ENCODE data around the gene CSH2.

The CSH2 gene

GRCh38 chr17:63833741-63834373, 39.6 kb downstream of the CSH2 start:
- no peak for DNase-seq (ENCODE audit: low read depth)

DNA sequence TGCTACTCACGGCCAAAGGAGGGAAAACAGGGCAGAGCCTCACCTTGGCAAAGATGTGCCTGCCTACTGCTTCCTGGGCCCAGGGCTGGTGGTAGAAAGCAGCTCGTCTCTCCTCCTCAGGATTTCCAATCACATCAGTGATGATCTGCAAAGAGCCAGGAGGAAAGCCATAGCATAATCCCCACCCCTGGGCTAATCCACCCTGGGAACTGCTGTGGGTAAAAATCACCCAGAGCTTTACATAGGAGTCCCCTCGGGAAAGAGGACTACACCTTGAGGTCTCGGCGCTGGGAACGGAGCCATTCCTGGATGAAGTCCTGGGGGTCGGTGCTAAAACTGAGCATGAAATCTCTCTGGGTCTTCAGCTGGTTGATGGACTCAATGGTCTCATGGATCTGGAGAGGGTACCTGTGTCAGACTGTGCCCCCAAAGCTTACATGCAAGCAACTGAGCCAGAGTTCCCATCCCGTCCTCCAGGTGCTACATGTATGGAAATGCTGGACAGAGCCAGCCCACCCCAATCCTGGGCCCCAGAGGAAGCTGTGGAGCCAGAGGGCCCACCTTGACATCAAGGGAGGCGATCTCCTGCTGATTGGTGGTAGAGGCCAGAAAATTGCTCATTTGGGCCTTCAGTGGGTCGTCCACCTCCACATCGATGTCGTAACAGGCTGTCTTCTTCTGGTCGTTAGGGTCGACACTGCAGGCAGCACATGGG, 40.3 kb downstream of the CSH2 start:
- DNase-seq (ENCODE audit: low read depth): no peak

GRCh38 chr17:63832455-63832854, 41.0 kb downstream of the CSH2 start:
- DNase-seq (ENCODE audit: low read depth): no peak

GRCh38 chr17:63832014-63832413, 41.5 kb downstream of the CSH2 start:
- DNase-seq (ENCODE audit: low read depth): no peak

DNA sequence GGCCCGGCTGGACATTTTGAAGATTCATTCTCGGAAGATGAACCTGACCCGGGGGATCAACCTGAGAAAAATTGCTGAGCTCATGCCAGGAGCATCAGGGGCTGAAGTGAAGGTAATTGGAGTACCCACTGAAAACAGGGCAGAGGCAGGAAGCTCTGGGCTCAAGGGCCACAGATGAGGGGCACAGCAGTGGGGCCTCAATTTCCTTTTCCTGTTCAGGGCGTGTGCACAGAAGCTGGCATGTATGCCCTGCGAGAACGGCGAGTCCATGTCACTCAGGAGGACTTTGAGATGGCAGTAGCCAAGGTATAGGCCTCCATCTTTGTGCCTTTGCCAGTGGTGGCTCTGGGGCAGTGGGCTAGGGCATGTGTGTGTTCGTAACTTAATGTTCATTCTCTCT, 42.0 kb downstream of the CSH2 start:
- DNase-seq (ENCODE audit: low read depth): no peak

GRCh38 chr17:63830904-63831491, 42.5 kb downstream of the CSH2 start:
- no peak for DNase-seq (ENCODE audit: low read depth)

DNA sequence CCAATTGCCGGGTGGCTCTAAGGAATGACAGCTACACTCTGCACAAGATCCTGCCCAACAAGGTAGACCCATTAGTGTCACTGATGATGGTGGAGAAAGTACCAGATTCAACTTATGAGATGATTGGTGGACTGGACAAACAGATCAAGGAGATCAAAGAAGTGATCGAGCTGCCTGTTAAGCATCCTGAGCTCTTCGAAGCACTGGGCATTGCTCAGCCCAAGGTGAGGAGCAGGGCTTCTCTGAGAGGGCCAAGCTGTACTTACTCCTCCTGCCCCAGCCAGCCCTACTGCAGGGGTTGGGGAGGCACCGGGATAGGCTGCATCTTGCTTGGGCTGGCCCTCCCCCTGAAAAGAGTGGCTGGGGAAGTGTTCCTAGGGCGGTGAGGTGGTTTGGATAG, 43.2 kb downstream of the CSH2 start:
- no peak for DNase-seq (ENCODE audit: low read depth)

DNA sequence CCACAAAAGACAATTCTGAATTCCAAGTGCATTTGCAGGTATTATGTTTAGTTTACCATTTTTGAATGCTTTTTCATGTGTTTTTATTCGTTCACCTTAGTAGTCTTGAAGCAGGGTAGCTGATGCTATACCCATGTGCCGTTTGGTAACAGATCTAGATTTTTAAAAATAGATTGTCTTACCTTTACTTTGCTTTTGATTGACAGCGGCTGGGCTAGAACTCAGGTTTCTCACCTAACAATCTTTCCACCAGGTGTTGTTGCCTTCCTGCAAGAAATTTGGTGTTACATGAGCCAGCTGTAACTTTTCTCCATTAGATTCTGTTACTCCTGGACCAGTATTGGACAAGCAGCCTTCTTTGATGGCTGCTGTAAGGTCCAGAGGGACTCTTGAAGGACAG, 44.5 kb downstream of the CSH2 start:
- no peak for DNase-seq (ENCODE audit: low read depth)

GRCh38 chr17:63827801-63828221, 45.7 kb downstream of the CSH2 start:
- DNase-seq (ENCODE audit: low read depth): no peak

- peak; percentile 80 for DNase-seq (ENCODE audit: low read depth)
Measured at GRCh38 chr17:63827002-63827800, 46.3 kb downstream of the CSH2 start, which contains the start of the genes FTSJ3 and PSMC5. Gene FTSJ3 (minus strand): TSS chr17:63827663. CDS start chr17:63826902, 761 bp downstream. Gene PSMC5 (plus strand): TSS chr17:63827431. CDS start chr17:63827491, 60 bp downstream.

DNA sequence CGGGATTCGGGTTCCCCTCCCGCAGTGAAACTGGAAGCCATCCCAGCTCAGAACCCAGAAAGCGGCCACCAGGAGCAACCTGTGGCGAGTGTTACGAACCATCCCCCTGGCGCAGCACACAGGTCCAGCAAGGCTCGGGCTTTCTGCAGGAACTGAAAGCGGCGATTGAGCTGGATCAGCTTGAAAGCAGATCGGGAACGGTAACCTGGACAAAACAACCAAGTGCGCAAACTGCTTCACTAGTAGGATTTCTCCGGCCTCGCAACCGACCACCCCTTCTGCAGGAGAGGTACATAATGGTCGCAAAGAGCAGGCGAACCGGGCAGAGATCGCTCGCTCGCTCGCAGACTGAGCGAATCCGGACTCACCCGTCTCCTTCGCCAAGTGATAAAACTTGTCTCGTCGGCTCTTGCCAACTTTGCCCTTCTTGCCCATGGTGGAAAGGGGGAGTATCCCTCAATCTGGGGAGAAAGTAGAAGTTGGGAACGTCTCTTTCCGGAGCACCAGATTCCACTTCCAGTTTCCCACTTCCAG, 46.9 kb downstream of the CSH2 start:
- DNase-seq (ENCODE audit: low read depth): no peak

GRCh38 chr17:63824362-63824761, 49.1 kb downstream of the CSH2 start:
- no peak for DNase-seq (ENCODE audit: low read depth)

DNA sequence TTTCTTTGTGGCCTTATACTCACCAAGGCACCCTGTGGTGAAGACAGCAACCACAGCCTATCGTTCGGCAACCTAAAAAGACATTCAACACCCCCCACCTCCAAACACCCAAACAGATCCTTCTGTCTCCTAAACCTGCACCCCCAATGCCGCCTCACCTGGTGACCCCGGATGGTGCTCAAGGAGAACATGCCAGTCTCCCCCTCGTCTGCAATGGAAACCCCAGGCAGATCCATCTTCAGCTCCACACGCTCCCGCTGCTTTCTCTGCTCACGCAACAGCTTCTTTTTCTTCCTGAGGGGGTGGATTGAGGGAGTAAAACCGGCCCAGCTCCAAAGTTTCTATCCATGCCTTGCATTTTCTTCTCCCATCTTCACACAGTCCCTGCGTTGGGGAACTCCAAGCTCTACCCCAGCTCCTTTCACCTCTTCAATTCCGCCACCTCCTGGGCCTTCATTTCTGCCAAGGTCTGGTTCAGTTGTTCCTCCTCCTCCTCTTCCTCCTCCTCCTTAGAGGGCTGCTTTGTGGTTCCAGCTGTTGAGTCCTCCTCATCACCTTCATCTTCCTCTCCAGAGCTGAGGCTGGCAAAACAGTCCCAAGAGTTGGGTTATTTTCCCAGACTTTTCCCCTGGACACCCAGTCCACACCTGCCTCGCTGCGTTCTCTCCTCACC, 49.7 kb downstream of the CSH2 start:
- DNase-seq (ENCODE audit: low read depth): no peak

GRCh38 chr17:63822537-63822936, 50.9 kb downstream of the CSH2 start:
- no peak for DNase-seq (ENCODE audit: low read depth)
